RWPE1 (cell line): ENCODE data around the gene CSMD2.

Experiments used
- CTCF ChIA-PET: fragments of 350-600 bp; sonication (Branson Sonifier 250); formaldehyde crosslinking; extraction: SDS; loops from one replicate; lab custom pipeline; 2021; lab: Yijun Ruan, JAX
- POLR2A ChIA-PET: fragments of 400-600 bp; formaldehyde crosslinking; extraction: SDS; loops from one replicate; lab custom pipeline; 2020; ENCODE audit warnings: antibody characterized with exemption; ENCODE audit not compliant: low non-redundant PET; lab: Yijun Ruan, JAX
- DNase-seq: peaks from one replicate; pipeline ENCODE4 v3.0.0; 2012; ENCODE audit warnings: low spot score
- H3K27ac ChIP-seq: fragments of 450-650 bp; 2 replicates; pipeline ENCODE4 v1.5.1; 2017
- TF ChIP-seq, protein P1 (sequence below): fragments of 450-650 bp; conservative IDR thresholded peaks from 2 replicates; pipeline ENCODE4 v1.5.1; 2017; ENCODE audit warnings: low read depth, mild to moderate bottlenecking

Gene CSMD2

DNA sequence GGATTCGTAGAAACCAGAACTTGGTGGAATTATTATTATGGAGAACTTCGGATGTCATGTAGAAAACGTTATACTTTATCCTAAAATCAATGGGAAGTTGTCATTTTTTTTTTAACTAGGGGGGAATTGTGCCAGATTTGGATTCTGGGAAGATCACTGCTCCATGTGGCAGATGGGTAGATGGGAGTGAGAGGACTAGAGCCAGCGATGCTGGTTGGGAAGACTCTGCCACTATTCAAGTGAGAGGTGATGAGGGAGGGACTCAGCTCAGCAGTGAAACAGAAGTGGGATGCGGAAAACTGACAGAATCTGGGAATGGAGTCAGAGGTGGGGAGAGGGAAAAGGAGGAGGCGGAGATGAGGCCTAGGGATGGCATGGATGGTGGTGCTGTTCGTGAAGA lies 382.3 kb downstream of the CSMD2 start:
- DNase-seq: no peak
- ChIA-PET CTCF (interaction anchor here (0.6 kb wide), 1 partner anchor 743 kb away, joined by 3 read pairs; no protein-coding TSS in a partner anchor), POLR2A (no interaction called here)
- TF ChIP-seq, protein P1, sequence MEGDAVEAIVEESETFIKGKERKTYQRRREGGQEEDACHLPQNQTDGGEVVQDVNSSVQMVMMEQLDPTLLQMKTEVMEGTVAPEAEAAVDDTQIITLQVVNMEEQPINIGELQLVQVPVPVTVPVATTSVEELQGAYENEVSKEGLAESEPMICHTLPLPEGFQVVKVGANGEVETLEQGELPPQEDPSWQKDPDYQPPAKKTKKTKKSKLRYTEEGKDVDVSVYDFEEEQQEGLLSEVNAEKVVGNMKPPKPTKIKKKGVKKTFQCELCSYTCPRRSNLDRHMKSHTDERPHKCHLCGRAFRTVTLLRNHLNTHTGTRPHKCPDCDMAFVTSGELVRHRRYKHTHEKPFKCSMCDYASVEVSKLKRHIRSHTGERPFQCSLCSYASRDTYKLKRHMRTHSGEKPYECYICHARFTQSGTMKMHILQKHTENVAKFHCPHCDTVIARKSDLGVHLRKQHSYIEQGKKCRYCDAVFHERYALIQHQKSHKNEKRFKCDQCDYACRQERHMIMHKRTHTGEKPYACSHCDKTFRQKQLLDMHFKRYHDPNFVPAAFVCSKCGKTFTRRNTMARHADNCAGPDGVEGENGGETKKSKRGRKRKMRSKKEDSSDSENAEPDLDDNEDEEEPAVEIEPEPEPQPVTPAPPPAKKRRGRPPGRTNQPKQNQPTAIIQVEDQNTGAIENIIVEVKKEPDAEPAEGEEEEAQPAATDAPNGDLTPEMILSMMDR: no peak
- no peak overlapping the region for H3K27ac ChIP-seq

DNA sequence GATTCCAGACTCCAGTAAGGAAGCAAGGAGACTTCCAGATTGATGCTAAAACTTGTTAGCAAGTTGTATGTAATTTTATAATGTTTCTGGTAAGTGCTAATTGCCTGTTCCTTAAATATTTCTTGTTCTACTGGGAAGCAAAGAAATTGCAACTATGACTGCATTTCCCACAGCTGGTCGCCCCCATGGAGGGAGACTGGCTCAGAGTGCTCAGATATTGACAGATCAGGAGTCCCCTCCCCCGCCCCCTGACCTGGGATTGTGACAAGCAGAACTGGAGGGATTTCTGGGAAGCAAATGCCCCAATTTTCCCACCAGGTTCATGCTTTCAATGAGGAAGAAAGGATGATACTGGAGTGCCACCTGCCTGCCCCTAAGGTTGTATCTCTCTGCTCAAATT lies 383.4 kb downstream of the CSMD2 start:
- no peak for DNase-seq
- H3K27ac ChIP-seq: no peak overlapping the region
- POLR2A ChIA-PET: no interaction called here
- CTCF ChIA-PET: no interaction called here
- TF ChIP-seq, protein P1: no peak

DNA sequence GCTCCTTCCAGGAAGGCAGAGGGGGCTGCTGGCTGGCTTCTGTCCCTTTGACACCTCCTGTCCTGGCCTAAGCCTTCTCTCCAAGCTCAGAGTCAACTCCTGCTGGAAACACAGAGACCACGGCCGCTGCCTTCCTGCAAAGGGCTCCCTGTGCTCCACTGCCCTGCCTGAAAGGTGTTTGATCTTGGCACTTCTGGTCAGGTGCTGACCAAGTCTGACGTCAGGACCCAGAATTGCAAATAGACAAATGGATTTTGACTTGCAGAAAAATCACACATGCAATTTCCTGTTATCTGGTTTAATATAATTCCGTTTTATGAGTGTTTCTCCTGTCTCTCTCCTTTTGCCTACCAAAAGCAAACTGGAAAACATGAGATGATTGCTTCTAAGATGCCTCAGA lies 387.7 kb downstream of the CSMD2 start:
- CTCF ChIA-PET: interaction anchor here (0.5 kb wide), 1 partner anchor 14 kb away, joined by 4 read pairs; no protein-coding TSS in a partner anchor
- no peak for DNase-seq
- POLR2A ChIA-PET: no interaction called here

DNA sequence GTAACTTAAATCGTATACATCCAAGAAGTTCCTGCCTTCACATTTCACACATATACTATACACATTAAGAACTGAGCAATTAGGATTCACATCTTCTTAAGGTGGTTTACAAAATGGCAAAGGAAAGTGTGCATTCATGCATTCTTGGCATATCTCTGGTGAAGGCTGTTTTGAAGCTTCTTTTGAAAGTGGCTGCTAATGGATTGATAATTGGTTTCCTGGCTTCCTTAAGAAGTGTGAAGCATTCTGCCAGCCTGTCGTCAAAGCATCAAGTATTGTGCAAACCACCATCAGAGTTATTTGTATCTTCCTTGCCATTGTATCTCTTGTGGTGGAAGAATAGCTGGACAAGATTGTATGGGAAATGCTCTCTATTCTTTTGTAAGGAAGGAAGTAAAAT lies 396.2 kb downstream of the CSMD2 start:
- no peak for DNase-seq
- no peak overlapping the region for H3K27ac ChIP-seq
- ChIA-PET CTCF (no interaction called here), POLR2A (no interaction called here)
- TF ChIP-seq, protein P1: no peak

More for the DNA sequence above, 387.7 kb downstream of the CSMD2 start:
- TF ChIP-seq, protein P1: no peak
- H3K27ac ChIP-seq: no peak overlapping the region

DNA sequence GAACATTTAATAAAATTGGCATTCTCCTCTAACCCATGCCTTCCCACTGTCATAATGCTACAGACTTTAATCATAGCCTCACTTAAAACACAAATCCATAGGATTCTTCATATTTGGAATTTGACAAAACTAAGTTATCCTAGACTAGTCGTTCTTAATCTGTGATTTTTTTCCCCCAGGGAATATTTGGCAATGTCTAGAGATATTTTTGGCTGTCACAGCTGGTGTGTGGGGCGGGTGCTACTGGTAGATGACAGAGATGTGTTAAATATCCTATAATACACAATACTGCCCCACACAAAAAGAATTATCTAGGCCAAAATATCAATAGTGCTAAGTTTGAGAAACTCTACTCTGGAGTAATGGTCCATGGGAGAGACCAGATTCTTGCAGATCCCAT lies 396.9 kb downstream of the CSMD2 start:
- ChIA-PET CTCF (no interaction called here), POLR2A (no interaction called here)
- H3K27ac ChIP-seq: no peak overlapping the region
- TF ChIP-seq, protein P1: no peak
- DNase-seq: no peak

DNA sequence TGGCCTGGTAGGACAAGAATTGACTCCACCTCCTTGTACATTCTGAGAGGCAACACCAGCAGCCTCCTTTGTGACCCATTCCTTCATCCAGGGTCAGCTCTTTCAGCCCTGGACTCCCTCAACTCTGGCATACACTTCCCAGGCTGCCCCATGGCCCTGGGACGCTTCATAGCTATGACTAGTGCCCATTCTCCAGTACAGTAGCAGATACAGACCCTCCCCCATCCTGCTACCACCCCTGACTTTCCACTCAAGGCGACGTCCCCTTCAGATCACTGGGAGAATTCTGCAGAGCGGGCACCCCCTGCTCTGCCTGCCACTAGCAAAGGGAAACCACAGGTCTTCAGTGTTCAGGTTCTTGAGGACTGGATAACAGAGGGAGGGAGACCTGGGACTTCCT lies 400.9 kb downstream of the CSMD2 start:
- DNase-seq: no peak
- CTCF ChIA-PET: no interaction called here
- H3K27ac ChIP-seq: no peak overlapping the region
- POLR2A ChIA-PET: no interaction called here
- TF ChIP-seq, protein P1: no peak

DNA sequence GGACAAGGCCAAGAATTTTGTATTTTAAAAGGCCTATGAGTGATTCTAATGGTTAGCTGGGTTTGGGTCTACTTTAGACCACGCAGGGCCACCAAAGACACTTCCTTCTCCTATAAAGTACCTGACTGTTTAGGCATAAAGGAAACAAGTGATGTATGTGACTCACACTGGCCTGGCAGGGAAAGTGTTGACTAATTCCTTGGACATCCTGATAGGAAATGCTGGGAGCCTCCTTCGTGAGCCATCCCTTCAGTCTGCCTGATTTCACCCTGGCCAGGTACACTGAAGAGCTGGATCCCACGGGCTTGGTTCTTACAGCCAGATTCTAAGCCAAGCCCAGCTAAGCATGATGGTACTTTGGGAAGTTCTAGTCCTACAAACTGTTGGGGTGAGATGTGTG lies 401.6 kb downstream of the CSMD2 start:
- ChIA-PET POLR2A (no interaction called here), CTCF (no interaction called here)
- peak; percentile 80 for DNase-seq
- TF ChIP-seq, protein P1: no peak
- no peak overlapping the region for H3K27ac ChIP-seq
